ENCODE data around the gene ZNF366.
A peak's percentile ranks its signal among the peaks of the same experiment; 100 is the strongest.
"Not testable (repeated sequence)": the region's sequence is repeated elsewhere in the genome, so short reads cannot be mapped to it uniquely, and the experiment has no call there.

ZNF366 gene

GRCh38 chr5:72436796-72437471 is 70.3 kb downstream of the ZNF366 start:
- no peak for DNase-seq

GRCh38 chr5:72434781-72435437 is 72.3 kb downstream of the ZNF366 start:
- no peak for DNase-seq

GRCh38 chr5:72434056-72434780 is 73.0 kb downstream of the ZNF366 start:
- peak in 1 of 14 donors; percentile 3 for DNase-seq

- no peak for DNase-seq
Observed at GRCh38 chr5:72433522-72433921, 73.7 kb downstream of the ZNF366 start.

- no peak for DNase-seq
Observed at GRCh38 chr5:72428669-72429068, 78.5 kb downstream of the ZNF366 start.

- no peak for DNase-seq
Observed at GRCh38 chr5:72427488-72428437, 79.4 kb downstream of the ZNF366 start.

- no peak for DNase-seq
Observed at GRCh38 chr5:72427016-72427415, 80.2 kb downstream of the ZNF366 start.

- no peak for DNase-seq
Observed at GRCh38 chr5:72426019-72426418, 81.2 kb downstream of the ZNF366 start.

- DNase-seq = no peak
Observed at GRCh38 chr5:72418271-72418670, 88.9 kb downstream of the ZNF366 start.

- no peak for DNase-seq
Observed at GRCh38 chr5:72417333-72418062, 89.7 kb downstream of the ZNF366 start.

GRCh38 chr5:72415616-72416325 is 91.4 kb downstream of the ZNF366 start:
- DNase-seq = no peak

- DNase-seq = no peak
Observed at GRCh38 chr5:72412283-72413055, 94.7 kb downstream of the ZNF366 start.

GRCh38 chr5:72410688-72411295 is 96.4 kb downstream of the ZNF366 start:
- DNase-seq = no peak

- no peak for DNase-seq
Observed at GRCh38 chr5:72408603-72409002, 98.6 kb downstream of the ZNF366 start.

GRCh38 chr5:72408127-72408526 is 99.1 kb downstream of the ZNF366 start:
- DNase-seq = no peak

- no peak for DNase-seq
Observed at GRCh38 chr5:72407541-72407940, 99.7 kb downstream of the ZNF366 start.

- no peak for DNase-seq
Observed at GRCh38 chr5:72407078-72407477, 100.1 kb downstream of the ZNF366 start.

GRCh38 chr5:72404771-72405170 is 102.4 kb downstream of the ZNF366 start:
- not testable (repeated sequence) for DNase-seq

- no peak for DNase-seq
Observed at GRCh38 chr5:72402959-72403628, 104.1 kb downstream of the ZNF366 start.

Measured in C1 segment of cervical spinal cord (tissue), 14 donors.